NCI-H2227 treated with DMSO at 0.1 percent for 48 hours (cell line): ENCODE results near the gene ABCB8.

Experiments
- DNase-seq: peaks from one replicate; lab custom pipeline; 2025; lab: John Stamatoyannopoulos, UW

ABCB8 gene

GRCh38 chr7:151074817-151075661 lies 46.8 kb downstream of the ABCB8 start:
- no peak for DNase-seq

- no peak for DNase-seq
Measured at GRCh38 chr7:151075662-151075971, 47.4 kb downstream of the ABCB8 start.

- DNase-seq: no peak
Measured at GRCh38 chr7:151075978-151076426, 47.8 kb downstream of the ABCB8 start.

- DNase-seq: no peak
Measured at GRCh38 chr7:151076863-151077704, 48.8 kb downstream of the ABCB8 start.

GRCh38 chr7:151077705-151078232 lies 49.5 kb downstream of the ABCB8 start:
- DNase-seq: no peak

GRCh38 chr7:151078233-151079040 lies 50.2 kb downstream of the ABCB8 start:
- peak; percentile 20 for DNase-seq

- no peak for DNase-seq
Measured at GRCh38 chr7:151079199-151079910, 51.1 kb downstream of the ABCB8 start.

- peak; percentile 37 for DNase-seq
Measured at GRCh38 chr7:151080067-151080521, 51.8 kb downstream of the ABCB8 start.

GRCh38 chr7:151080522-151081169 lies 52.4 kb downstream of the ABCB8 start, which contains the start of gene FASTK:
TSS of gene FASTK (minus strand) at chr7:151080809. CDS start at chr7:151080766, 43 bp downstream.
- DNase-seq: peak; percentile 91

- no peak for DNase-seq
Measured at GRCh38 chr7:151081170-151082101, 53.2 kb downstream of the ABCB8 start.

GRCh38 chr7:151082141-151083070 lies 54.2 kb downstream of the ABCB8 start:
- no peak for DNase-seq

GRCh38 chr7:151083071-151083823 lies 55.0 kb downstream of the ABCB8 start, which contains the start of gene TMUB1:
TSS of gene TMUB1 (minus strand) at chr7:151083493. CDS start at chr7:151082563, 930 bp downstream.
- peak; percentile 54 for DNase-seq

GRCh38 chr7:151083824-151084160 lies 55.5 kb downstream of the ABCB8 start:
- no peak for DNase-seq

- no peak for DNase-seq
Measured at GRCh38 chr7:151085329-151085690, 57.1 kb downstream of the ABCB8 start.

- DNase-seq: peak; percentile 85
Measured at GRCh38 chr7:151085691-151086620, 57.7 kb downstream of the ABCB8 start, which contains the start of gene AGAP3. TSS of gene AGAP3 (plus strand) at chr7:151086475. CDS start at chr7:151086742, 267 bp downstream.

- DNase-seq: no peak
Measured at GRCh38 chr7:151086802-151087244, 58.6 kb downstream of the ABCB8 start.
